Neural crest cell (in vitro differentiated cells): ENCODE results near the gene UBE2S. TPM values are rescaled to one million over a fixed set of nuclear protein-coding genes. Genes with fewer than 3 reads are reported as not detected.

Experiments used
- DNase-seq: peaks from one replicate; pipeline ENCODE4 v3.0.0; 2021; ENCODE audit warnings: low read depth, mixed read lengths, low spot score
- H3K27ac Mint-ChIP-seq: one replicate; pipeline ENCODE4 v1.8.0; 2021; ENCODE audit warnings: mild to moderate bottlenecking, mixed read lengths; ENCODE audit not compliant: unreplicated experiment
- H3K27me3 Mint-ChIP-seq: 2 replicates; pipeline ENCODE4 v1.8.0; 2021; ENCODE audit warnings: low read depth, mild to moderate bottlenecking, mixed read lengths
- H3K36me3 Mint-ChIP-seq: 2 replicates; pipeline ENCODE4 v1.8.0; 2021; ENCODE audit warnings: low read depth, mild to moderate bottlenecking, mixed read lengths
- H3K4me1 Mint-ChIP-seq: 2 replicates; pipeline ENCODE4 v1.8.0; 2021; ENCODE audit warnings: mixed read lengths
- H3K4me3 Mint-ChIP-seq: one replicate; pipeline ENCODE4 v1.8.0; 2021; ENCODE audit warnings: mild to moderate bottlenecking, mixed read lengths
- H3K9me3 Mint-ChIP-seq: 2 replicates; pipeline ENCODE4 v1.8.0; 2021; ENCODE audit warnings: mixed read lengths
- total RNA-seq: library from RNA; stranded (reverse); gene quantifications from 2 replicates; pipeline ENCODE4 v1.2.1, GENCODE V29; 2021
- TF ChIP-seq, protein P1 (sequence below): fragments of 200-600 bp; sonication (generic); conservative IDR thresholded peaks from 2 replicates; pipeline ENCODE4 v1.5.0; 2021; ENCODE audit warnings: antibody characterized with exemption, mild to moderate bottlenecking

The UBE2S gene
- total RNA-seq, 1 donor from 2014 or later: 243 TPM

GRCh38 chr19:55352549-55353145 is 54.9 kb downstream of the UBE2S start:
- Mint-ChIP-seq H3K4me1 (peaks cover 13% of the 10 kb centered on the region), H3K36me3 (no peaks in the 10 kb centered on the region), H3K4me3 (peak overlapping the region; percentile 62), H3K27ac (no peak overlapping the region), H3K27me3 (peaks cover 69% of the 10 kb centered on the region), H3K9me3 (no peaks in the 10 kb centered on the region)
- TF ChIP-seq, protein P1, sequence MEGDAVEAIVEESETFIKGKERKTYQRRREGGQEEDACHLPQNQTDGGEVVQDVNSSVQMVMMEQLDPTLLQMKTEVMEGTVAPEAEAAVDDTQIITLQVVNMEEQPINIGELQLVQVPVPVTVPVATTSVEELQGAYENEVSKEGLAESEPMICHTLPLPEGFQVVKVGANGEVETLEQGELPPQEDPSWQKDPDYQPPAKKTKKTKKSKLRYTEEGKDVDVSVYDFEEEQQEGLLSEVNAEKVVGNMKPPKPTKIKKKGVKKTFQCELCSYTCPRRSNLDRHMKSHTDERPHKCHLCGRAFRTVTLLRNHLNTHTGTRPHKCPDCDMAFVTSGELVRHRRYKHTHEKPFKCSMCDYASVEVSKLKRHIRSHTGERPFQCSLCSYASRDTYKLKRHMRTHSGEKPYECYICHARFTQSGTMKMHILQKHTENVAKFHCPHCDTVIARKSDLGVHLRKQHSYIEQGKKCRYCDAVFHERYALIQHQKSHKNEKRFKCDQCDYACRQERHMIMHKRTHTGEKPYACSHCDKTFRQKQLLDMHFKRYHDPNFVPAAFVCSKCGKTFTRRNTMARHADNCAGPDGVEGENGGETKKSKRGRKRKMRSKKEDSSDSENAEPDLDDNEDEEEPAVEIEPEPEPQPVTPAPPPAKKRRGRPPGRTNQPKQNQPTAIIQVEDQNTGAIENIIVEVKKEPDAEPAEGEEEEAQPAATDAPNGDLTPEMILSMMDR: no peak
- no peak for DNase-seq

- Mint-ChIP-seq H3K9me3 (no peaks in the 10 kb centered on the region), H3K27ac (no peak overlapping the region), H3K36me3 (no peaks in the 10 kb centered on the region), H3K27me3 (peaks cover 63% of the 10 kb centered on the region), H3K4me3 (no peak overlapping the region), H3K4me1 (peaks cover 13% of the 10 kb centered on the region)
- TF ChIP-seq, protein P1: no peak
- DNase-seq: no peak
Observed at GRCh38 chr19:55352040-55352439, 55.5 kb downstream of the UBE2S start.

GRCh38 chr19:55350620-55351315 is 56.8 kb downstream of the UBE2S start:
- no peak for DNase-seq

More at GRCh38 chr19:55350620-55351315, 56.8 kb downstream of the UBE2S start:
- H3K4me1 Mint-ChIP-seq: peaks cover 13% of the 10 kb centered on the region
- no peaks in the 10 kb centered on the region for H3K9me3 Mint-ChIP-seq
- no peaks in the 10 kb centered on the region for H3K36me3 Mint-ChIP-seq
- no peak overlapping the region for H3K27ac Mint-ChIP-seq
- TF ChIP-seq, protein P1: no peak
- peak overlapping the region; percentile 25 for H3K4me3 Mint-ChIP-seq
- H3K27me3 Mint-ChIP-seq: peaks cover 50% of the 10 kb centered on the region

Other genes starting within 250 kb of the UBE2S start
- gene DNAAF3, start 241.2 kb downstream of the UBE2S start, total RNA-seq: 9.5 and 10.4 TPM in 2 replicates
- 3.5 and 4.3 TPM in 2 replicates for gene SYT5, start 227.5 kb downstream of the UBE2S start, total RNA-seq
- gene PTPRH, start 198.3 kb downstream of the UBE2S start, total RNA-seq: 1.2 and 2.0 TPM in 2 replicates
- gene TMEM86B, start 179.0 kb downstream of the UBE2S start, total RNA-seq: 4.9 and 5.8 TPM in 2 replicates
- 71.2 and 73.1 TPM in 2 replicates for gene PPP6R1, start 148.8 kb downstream of the UBE2S start, total RNA-seq
- 53.8 and 54.7 TPM in 2 replicates for gene HSPBP1, start 127.7 kb downstream of the UBE2S start, total RNA-seq
- gene BRSK1, start 123.8 kb downstream of the UBE2S start, total RNA-seq: 50.0 and 50.7 TPM in 2 replicates
- gene TMEM150B, start 82.4 kb downstream of the UBE2S start, total RNA-seq: not detected in 2 replicates
- gene KMT5C, start 67.9 kb downstream of the UBE2S start, total RNA-seq: 32.9 and 35.2 TPM in 2 replicates
- 0.16 TPM in 1 of 2 replicates, not detected in the other for gene COX6B2, start 53.1 kb downstream of the UBE2S start, total RNA-seq
- gene GARIN5B, start 44.5 kb downstream of the UBE2S start, total RNA-seq: not detected in 2 replicates
- gene IL11, start 37.3 kb downstream of the UBE2S start, total RNA-seq: 0.56 and 0.59 TPM in 2 replicates
- gene TMEM190, start 31.0 kb downstream of the UBE2S start, total RNA-seq: not detected in 2 replicates
- gene TMEM238, start 23.5 kb downstream of the UBE2S start, total RNA-seq: 0.40 and 0.71 TPM in 2 replicates
- gene RPL28, start 21.9 kb downstream of the UBE2S start, total RNA-seq: 1,888 and 1,936 TPM in 2 replicates
- 0.54 and 0.59 TPM in 2 replicates for gene SHISA7, start 35.5 kb upstream of the UBE2S start, total RNA-seq
- gene ISOC2, start 53.9 kb upstream of the UBE2S start, total RNA-seq: 34.3 and 36.7 TPM in 2 replicates
- gene C19orf85, start 57.0 kb upstream of the UBE2S start, total RNA-seq: not detected in 2 replicates
- 14.8 and 15.0 TPM in 2 replicates for gene ZNF628, start 68.8 kb upstream of the UBE2S start, total RNA-seq
- 81.1 and 87.9 TPM in 2 replicates for gene NAT14, start 77.4 kb upstream of the UBE2S start, total RNA-seq
- 1.3 and 1.5 TPM in 2 replicates for gene SSC5D, start 80.6 kb upstream of the UBE2S start, total RNA-seq
- not detected in 2 replicates for gene SBK2, start 129.3 kb upstream of the UBE2S start, total RNA-seq
- 0.39 and 0.68 TPM in 2 replicates for gene SBK3, start 137.8 kb upstream of the UBE2S start, total RNA-seq
- 28.2 and 29.1 TPM in 2 replicates for gene ZNF579, start 173.1 kb upstream of the UBE2S start, total RNA-seq
- 31.6 and 31.8 TPM in 2 replicates for gene FIZ1, start 191.7 kb upstream of the UBE2S start, total RNA-seq
- 6.1 and 6.7 TPM in 2 replicates for gene ZNF524, start 192.5 kb upstream of the UBE2S start, total RNA-seq
- gene ZNF865, start 197.9 kb upstream of the UBE2S start, total RNA-seq: 20.3 TPM in 2 replicates
- gene ZNF784, start 216.8 kb upstream of the UBE2S start, total RNA-seq: 11.0 and 12.4 TPM in 2 replicates
- 39.1 and 41.8 TPM in 2 replicates for gene ZNF580, start 233.2 kb upstream of the UBE2S start, total RNA-seq
- gene ZNF581, start 235.9 kb upstream of the UBE2S start, total RNA-seq: 40.8 and 41.9 TPM in 2 replicates
- gene CCDC106, start 240.4 kb upstream of the UBE2S start, total RNA-seq: 18.7 and 18.9 TPM in 2 replicates
- gene U2AF2, start 247.2 kb upstream of the UBE2S start, total RNA-seq: 342 and 365 TPM in 2 replicates